Mucosa of descending colon (tissue), 3 donors: ENCODE measurements around the gene C19orf25. TPM values are rescaled to one million over a fixed set of nuclear protein-coding genes. Genes with fewer than 3 reads are reported as not detected.
A peak's percentile ranks its signal among the peaks of the same experiment; 100 is the strongest.

Experiments used
- ATAC-seq: fragments of 200-7000 bp; cut with Tn5 transposase; one replicate; pipeline ENCODE4 v1.9.1; 2020; ENCODE audit warnings: mild to moderate bottlenecking, moderate library complexity
- DNase-seq, 3 donors: peaks; one replicate each; pipeline ENCODE4 v3.0.0-alpha.2; 2020
- H3K36me3 ChIP-seq: fragments of 200-600 bp; one replicate; pipeline ENCODE4 v1.8.0; 2021; ENCODE audit warnings: low read depth, mild to moderate bottlenecking
- H3K4me1 ChIP-seq: fragments of 200-600 bp; one replicate; pipeline ENCODE4 v1.8.0; 2021; ENCODE audit warnings: low read depth, mild to moderate bottlenecking
- H3K4me3 ChIP-seq: fragments of 200-600 bp; one replicate; pipeline ENCODE4 v1.8.0; 2021; ENCODE audit warnings: mild to moderate bottlenecking
- H3K9me3 ChIP-seq: fragments of 200-600 bp; one replicate; pipeline ENCODE4 v1.8.0; 2021; ENCODE audit warnings: mild to moderate bottlenecking
- CTCF ChIP-seq: fragments of 200-600 bp; IDR thresholded peaks from one replicate; pipeline ENCODE4 v1.8.0; 2022; ENCODE audit warnings: antibody characterized with exemption, mild to moderate bottlenecking
- intact Hi-C, 2 donors: fragments of 100-400 bp; cut with DNase I in 1 of 2; cut with micrococcal nuclease in 1 of 2; formaldehyde crosslinking; loops; one replicate each; pipeline versions ENCODE4 v1.11.0 to v1.11.1; 2022; cut with DNase I, micrococcal nuclease
- total RNA-seq, 3 donors: library from RNA; stranded (reverse); fragmentation: NEBNext Ultra II Directional in 2 of 3; extraction: Animal tissue kit (Norgen Biotek cat#: 25700) in 2 of 3; gene quantifications; one replicate each; pipeline versions ENCODE4 v1.2.1 to v1.2.4, GENCODE V29; 2021 to 2023
- donor health status: DM: no; HTN: no; CAD: no; lungs with moderate emphysema.
- donor health status: DM: no; HTN: no; CAD: no.
- donor health status: DM: no; HTN: yes; CAD: no.

C19orf25 gene
- total RNA-seq, 3 donors from 2014 or later = 36.7 to 48.9 (median 38.1) TPM

DNA sequence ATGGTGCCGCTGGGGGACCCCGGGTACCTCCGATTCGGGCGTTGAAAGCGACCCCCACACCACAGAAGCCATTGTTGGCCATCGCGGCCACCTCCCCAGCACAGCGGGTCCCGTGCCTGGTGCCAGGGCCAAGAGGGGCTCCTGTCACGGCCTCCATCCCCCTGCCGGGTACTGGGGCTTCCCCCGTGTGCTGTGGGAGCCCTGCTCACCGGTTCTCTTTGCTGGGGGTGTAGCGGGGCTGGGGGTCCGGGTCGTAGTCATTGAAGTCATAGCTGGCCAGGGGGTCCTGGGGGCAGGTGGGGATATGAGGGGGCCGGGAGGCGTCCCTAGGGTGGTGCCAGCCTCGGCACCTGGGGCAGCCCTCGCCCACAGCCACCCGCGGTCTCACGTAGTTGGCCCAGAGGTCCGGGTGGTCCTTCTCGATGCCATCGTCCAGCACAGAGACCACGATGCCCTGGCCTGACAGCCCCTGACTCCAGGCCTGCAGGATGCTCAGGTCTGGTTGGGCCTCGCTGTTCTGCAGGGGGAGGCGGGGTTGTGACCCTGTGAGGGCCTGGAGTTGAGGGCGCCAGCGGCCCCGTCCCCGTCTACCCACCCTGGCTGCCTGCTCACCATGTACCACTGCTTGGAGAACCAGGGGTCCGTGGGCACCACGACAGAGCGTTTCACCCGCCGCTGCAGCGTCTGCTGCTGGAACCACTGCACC lies 8.7 kb upstream of the C19orf25 start:
- TF ChIP-seq CTCF = no peak
- ATAC-seq = no peak
- H3K9me3 ChIP-seq = no peaks in the 10 kb centered on the region
- H3K4me3 ChIP-seq = no peak overlapping the region
- H3K4me1 ChIP-seq = peaks cover 10% of the 10 kb centered on the region
- DNase-seq = peak in 2 of 3 donors; percentile 34 to 53
- intact Hi-C loops = no loop called here
- H3K36me3 ChIP-seq = no peaks in the 10 kb centered on the region

DNA sequence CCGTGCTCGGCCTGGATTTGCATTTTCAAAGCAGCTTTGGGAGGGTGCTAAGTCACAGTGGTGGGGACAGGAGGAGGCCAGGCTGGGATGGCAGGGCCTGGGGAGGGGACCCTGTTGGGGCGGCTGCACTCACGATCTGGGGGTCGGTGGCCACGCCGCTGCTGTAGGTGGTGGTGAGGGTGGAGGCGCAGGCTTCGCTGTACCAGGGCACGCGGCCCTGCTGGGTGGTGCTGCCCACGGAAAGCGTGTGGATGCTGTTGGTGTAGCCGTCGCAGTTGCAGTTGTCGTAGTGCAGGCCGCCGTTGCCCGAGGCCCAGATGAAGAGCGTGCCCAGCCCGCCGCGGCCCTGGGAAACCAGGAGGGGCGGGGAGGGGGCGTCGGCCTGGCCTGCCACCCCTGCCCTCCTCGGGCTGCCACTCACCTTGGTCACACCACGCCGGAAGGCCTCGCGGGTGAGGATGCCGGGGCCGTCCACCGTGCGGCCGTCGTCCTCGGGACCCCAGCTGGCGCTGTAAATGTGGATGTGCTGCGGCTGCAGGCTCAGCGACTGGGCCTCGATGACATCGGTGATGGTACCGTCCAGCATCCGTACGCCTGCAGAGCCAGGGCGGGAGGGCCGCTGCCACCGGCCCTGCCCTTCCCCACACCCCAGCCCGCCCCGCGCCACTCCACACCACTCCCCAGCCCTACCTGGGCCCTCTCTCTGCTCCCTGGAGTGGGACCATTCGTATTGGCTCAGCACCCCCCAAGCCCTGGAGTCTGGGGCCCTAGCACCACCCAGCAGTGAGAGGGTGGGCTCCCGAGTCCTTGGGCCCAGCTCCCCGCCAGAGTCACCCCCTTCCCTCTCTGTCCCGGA lies 7.9 kb upstream of the C19orf25 start:
- Histone ChIP-seq H3K4me1 (peaks cover 10% of the 10 kb centered on the region), H3K36me3 (no peaks in the 10 kb centered on the region), H3K9me3 (no peaks in the 10 kb centered on the region), H3K4me3 (no peak overlapping the region)
- intact Hi-C loops = no loop called here
- ATAC-seq (no peak), DNase-seq (peak in 1 of 3 donors; percentile 54)
- TF ChIP-seq CTCF = no peak

DNA sequence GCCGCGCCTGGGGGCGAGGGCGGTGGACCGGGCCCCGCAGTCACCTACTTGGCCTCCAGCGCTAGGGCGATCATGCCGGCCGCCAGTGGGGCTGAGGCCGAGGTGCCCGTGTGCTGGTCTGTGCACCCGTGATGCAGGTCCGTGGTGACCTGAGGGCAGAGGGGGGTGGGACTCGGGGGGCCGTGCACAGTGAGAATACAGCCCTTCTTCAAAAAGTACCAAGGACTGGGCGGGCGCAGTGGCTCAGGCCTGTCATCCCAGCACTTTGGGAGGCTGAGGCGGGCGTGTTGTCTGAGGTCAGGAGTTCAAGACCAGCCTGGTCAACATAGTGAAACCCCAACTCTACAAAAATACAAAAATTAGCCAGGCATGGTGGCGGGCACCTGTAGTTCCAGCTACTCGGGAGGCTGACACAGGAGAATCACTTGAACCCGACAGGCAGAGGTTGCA lies 5.0 kb upstream of the C19orf25 start:
- DNase-seq = peak in 1 of 3 donors; percentile 21
- intact Hi-C loops = no loop called here
- no peak for ATAC-seq
- no peaks in the 10 kb centered on the region for H3K9me3 ChIP-seq
- no peaks in the 10 kb centered on the region for H3K4me1 ChIP-seq
- H3K36me3 ChIP-seq = no peaks in the 10 kb centered on the region
- no peak for TF ChIP-seq CTCF
- no peak overlapping the region for H3K4me3 ChIP-seq

DNA sequence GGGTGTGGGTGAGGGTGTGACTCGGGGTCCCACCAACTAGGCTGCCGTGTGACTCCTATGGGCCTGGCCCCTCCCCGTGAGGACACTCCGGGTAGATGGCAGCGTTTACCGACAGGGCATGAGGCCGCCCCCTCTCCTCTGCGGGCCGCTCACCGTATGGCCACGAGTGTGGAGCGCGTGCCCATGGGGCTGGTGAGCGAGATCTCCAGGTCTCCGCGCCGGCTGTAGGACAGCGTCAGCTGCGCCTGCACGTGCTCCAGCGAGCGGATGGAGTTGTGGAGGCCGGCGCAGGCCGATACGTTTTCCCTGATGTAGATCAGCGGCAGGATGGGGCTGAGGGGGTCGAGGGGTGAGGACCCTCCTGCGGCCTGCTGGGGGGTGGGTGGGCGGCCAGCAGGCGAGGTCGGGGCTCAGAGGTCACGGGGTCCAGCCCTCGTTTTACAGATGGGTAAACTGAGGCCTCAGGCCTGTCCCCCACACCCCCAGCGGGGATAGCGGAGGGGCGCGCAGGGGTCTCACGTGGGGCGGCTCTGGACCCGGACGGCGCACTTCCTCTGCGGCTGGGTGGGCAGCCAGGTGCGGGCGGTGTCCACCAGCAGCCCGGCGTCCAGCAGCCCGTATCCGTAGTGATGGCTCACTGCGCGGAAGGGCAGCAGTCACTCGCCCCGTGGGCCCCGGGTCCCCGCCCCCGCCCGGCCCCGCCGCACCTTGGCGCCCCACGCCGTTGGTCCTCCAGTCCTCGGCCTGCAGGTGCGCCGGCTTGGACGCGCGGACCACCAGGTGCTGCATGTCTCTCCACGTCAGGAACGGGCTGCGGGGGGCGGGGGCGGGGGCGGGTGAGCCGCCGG lies 4.3 kb upstream of the C19orf25 start:
- TF ChIP-seq CTCF = no peak
- ATAC-seq (no peak), DNase-seq (peak in 2 of 3 donors; percentile 32 to 51)
- Histone ChIP-seq H3K4me3 (no peak overlapping the region), H3K36me3 (no peaks in the 10 kb centered on the region), H3K9me3 (no peaks in the 10 kb centered on the region), H3K4me1 (peaks cover 3% of the 10 kb centered on the region)
- intact Hi-C loops = no loop called here

DNA sequence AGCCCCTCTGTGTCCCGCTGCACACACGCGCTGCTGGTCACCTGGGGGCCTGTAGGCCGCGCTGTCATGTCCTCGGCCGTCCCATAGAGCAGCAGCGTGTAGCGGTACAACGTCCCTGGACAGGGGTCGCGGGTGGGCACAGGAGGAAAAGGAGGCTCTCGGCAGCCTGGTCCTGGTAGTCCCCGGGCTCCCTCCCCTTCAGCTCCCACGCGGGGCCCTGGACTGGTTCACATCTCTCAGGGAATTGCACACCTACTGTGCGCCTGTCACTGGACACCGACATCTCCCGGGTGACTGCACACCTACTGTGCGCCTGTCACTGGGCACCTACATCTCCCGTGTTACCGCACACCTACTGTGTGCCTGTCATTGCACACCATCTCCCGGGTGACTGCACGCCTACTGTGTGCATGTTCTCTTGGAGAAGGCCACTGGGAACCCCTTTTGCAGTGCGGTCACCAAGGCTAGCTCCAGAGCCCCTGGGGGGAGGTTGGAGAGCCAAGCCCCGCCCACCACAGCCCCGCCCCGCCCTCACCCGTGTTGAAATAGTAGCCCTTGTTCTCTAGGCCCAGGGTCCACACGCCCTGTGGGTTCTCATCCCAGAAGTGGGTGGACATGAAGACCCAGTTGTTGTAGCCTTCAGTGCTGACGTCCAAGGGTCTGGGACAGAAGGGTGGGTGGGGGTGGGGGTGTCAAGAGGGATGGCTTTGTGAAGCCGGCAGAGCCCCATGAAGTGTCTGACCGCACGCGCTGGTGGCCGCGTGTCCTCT lies 3.5 kb upstream of the C19orf25 start:
- Histone ChIP-seq H3K9me3 (no peaks in the 10 kb centered on the region), H3K36me3 (no peaks in the 10 kb centered on the region), H3K4me1 (peaks cover 12% of the 10 kb centered on the region), H3K4me3 (no peak overlapping the region)
- TF ChIP-seq CTCF = no peak
- intact Hi-C loops = no loop called here
- DNase-seq = peak in 2 of 3 donors; percentile 25 to 46
- ATAC-seq = no peak
